IPS-18c (cell line): ENCODE measurements around the gene ENTPD8.

ENCODE experiments used
- H3K4me3 ChIP-seq: 2 replicates; pipeline ENCODE4 v1.7.0; 2013; ENCODE audit warnings: low read depth, mild to moderate bottlenecking, low read length, moderate library complexity; ENCODE audit not compliant: insufficient read depth
- H3K9me3 ChIP-seq: one replicate; pipeline ENCODE4 v1.6.1; 2013; ENCODE audit warnings: mild to moderate bottlenecking, low read length, moderate library complexity; ENCODE audit not compliant: control insufficient read depth, insufficient read depth

The ENTPD8 gene

GRCh38 chr9:137429546-137429890 is 11.6 kb downstream of the ENTPD8 start:
- H3K9me3 ChIP-seq = no peaks in the 10 kb centered on the region
- H3K4me3 ChIP-seq = no peak overlapping the region

GRCh38 chr9:137428841-137429545 is 12.2 kb downstream of the ENTPD8 start:
- Histone ChIP-seq H3K4me3 (no peak overlapping the region), H3K9me3 (no peaks in the 10 kb centered on the region)

GRCh38 chr9:137428311-137428630 is 12.9 kb downstream of the ENTPD8 start:
- no peaks in the 10 kb centered on the region for H3K9me3 ChIP-seq
- no peak overlapping the region for H3K4me3 ChIP-seq

GRCh38 chr9:137427454-137428310 is 13.5 kb downstream of the ENTPD8 start:
- Histone ChIP-seq H3K9me3 (no peaks in the 10 kb centered on the region), H3K4me3 (no peak overlapping the region)

GRCh38 chr9:137426018-137426681 is 15.0 kb downstream of the ENTPD8 start:
- H3K9me3 ChIP-seq = no peaks in the 10 kb centered on the region
- no peak overlapping the region for H3K4me3 ChIP-seq

GRCh38 chr9:137423514-137424291 is 17.5 kb downstream of the ENTPD8 start:
- Histone ChIP-seq H3K4me3 (peak overlapping the region; percentile 52), H3K9me3 (no peaks in the 10 kb centered on the region)

GRCh38 chr9:137422604-137423513 is 18.3 kb downstream of the ENTPD8 start, which contains the start of the genes EXD3 and NOXA1:
EXD3 (minus strand) TSS chr9:137423162; CDS start chr9:137395357, 27,805 bp downstream.
NOXA1 (plus strand) TSS chr9:137423393; CDS start chr9:137423530, 137 bp downstream.
- Histone ChIP-seq H3K4me3 (peak within 1 kb of the TSS; percentile 76), H3K9me3 (no peaks in the 10 kb centered on the region)

- H3K4me3 ChIP-seq = peak overlapping the region; percentile 76
- no peaks in the 10 kb centered on the region for H3K9me3 ChIP-seq
Measured at GRCh38 chr9:137421838-137422603, 19.1 kb downstream of the ENTPD8 start.

- Histone ChIP-seq H3K4me3 (no peak overlapping the region), H3K9me3 (no peaks in the 10 kb centered on the region)
Measured at GRCh38 chr9:137417161-137418021, 23.8 kb downstream of the ENTPD8 start.

- no peaks in the 10 kb centered on the region for H3K9me3 ChIP-seq
- no peak overlapping the region for H3K4me3 ChIP-seq
Measured at GRCh38 chr9:137416563-137417151, 24.5 kb downstream of the ENTPD8 start.

- Histone ChIP-seq H3K9me3 (no peaks in the 10 kb centered on the region), H3K4me3 (no peak overlapping the region)
Measured at GRCh38 chr9:137416006-137416562, 25.1 kb downstream of the ENTPD8 start.

GRCh38 chr9:137415451-137415850 is 25.7 kb downstream of the ENTPD8 start:
- H3K4me3 ChIP-seq = no peak overlapping the region
- H3K9me3 ChIP-seq = no peaks in the 10 kb centered on the region

GRCh38 chr9:137412431-137412830 is 28.7 kb downstream of the ENTPD8 start:
- Histone ChIP-seq H3K9me3 (no peaks in the 10 kb centered on the region), H3K4me3 (no peak overlapping the region)

- H3K4me3 ChIP-seq = no peak overlapping the region
- no peaks in the 10 kb centered on the region for H3K9me3 ChIP-seq
Measured at GRCh38 chr9:137411645-137412380, 29.3 kb downstream of the ENTPD8 start.
